IMR-90 (cell line): ENCODE results near the gene RABEP2. TPM values are rescaled to one million over a fixed set of nuclear protein-coding genes. Genes with fewer than 3 reads are reported as not detected.

Source experiments
- ATAC-seq: fragments of 200-7000 bp; cut with Tn5 transposase; 2 replicates; pipeline ENCODE4 v1.9.1; 2020; ENCODE audit warnings: low read depth, mild to moderate bottlenecking, moderate library complexity
- BruUV-seq: library from RNA; stranded (reverse); fragments of 400-500 nt; replicated peaks from 2 replicates; lab custom pipeline; 2021; lab: Mats Ljungman, UMichigan
- CTCF ChIA-PET: fragments of 300-600 bp; formaldehyde crosslinking; extraction: SDS; loops from one replicate; lab custom pipeline; 2021; ENCODE audit warnings: antibody characterized with exemption; lab: Yijun Ruan, JAX
- POLR2A ChIA-PET: fragments of 300-600 bp; sonication (Branson Sonifier 250); formaldehyde crosslinking; loops from one replicate; lab custom pipeline; 2022; ENCODE audit warnings: antibody characterized with exemption; ENCODE audit not compliant: unreplicated experiment; lab: Charles Lee
- DNase-seq: peaks from one replicate; pipeline ENCODE4 v3.0.0; 2013
- H2AFZ ChIP-seq: replicated peaks from 2 replicates; pipeline ENCODE3; 2013; ENCODE audit warnings: low read length, mild to moderate bottlenecking; ENCODE audit not compliant: poor library complexity
- H2AK5ac ChIP-seq: 2 replicates; pipeline ENCODE4 v1.6.1; 2013; ENCODE audit warnings: low read depth, low read length, inconsistent platforms
- H2AK9ac ChIP-seq: replicated peaks from 2 replicates; pipeline ENCODE3; 2013; ENCODE audit warnings: mild to moderate bottlenecking, low read depth, low read length, moderate library complexity; ENCODE audit not compliant: poor library complexity
- H2BK120ac ChIP-seq: 2 replicates; pipeline ENCODE4 v1.6.1; 2013; ENCODE audit warnings: low read depth, low read length, inconsistent platforms
- H2BK15ac ChIP-seq: 3 replicates; pipeline ENCODE4 v1.6.1; 2013; ENCODE audit warnings: low read depth, low read length, inconsistent platforms
- H2BK20ac ChIP-seq: 2 replicates; pipeline ENCODE4 v1.6.1; 2013; ENCODE audit warnings: low read depth, mild to moderate bottlenecking, inconsistent platforms, low read length, moderate library complexity
- H2BK5ac ChIP-seq: 2 replicates; pipeline ENCODE4 v1.6.1; 2013; ENCODE audit warnings: mild to moderate bottlenecking, low read depth, low read length, inconsistent platforms; ENCODE audit not compliant: poor library complexity, severe bottlenecking
- H3K14ac ChIP-seq: replicated peaks from 2 replicates; pipeline ENCODE4 v1.6.1; 2013; ENCODE audit warnings: low read depth, low read length, inconsistent platforms
- H3K18ac ChIP-seq: 2 replicates; pipeline ENCODE4 v1.6.1; 2013; ENCODE audit warnings: low read depth, low read length, control low read depth
- H3K23ac ChIP-seq: 2 replicates; pipeline ENCODE4 v1.6.1; 2013; ENCODE audit warnings: low read depth, low read length, inconsistent platforms
- H3K27ac ChIP-seq: 2 replicates; pipeline ENCODE4 v1.5.1; 2013; ENCODE audit warnings: mild to moderate bottlenecking, control low read depth, low read length; ENCODE audit not compliant: insufficient read depth
- H3K27me3 ChIP-seq: 2 replicates; pipeline ENCODE4 v1.6.1; 2013; ENCODE audit warnings: low read length; ENCODE audit not compliant: control insufficient read depth, insufficient read depth
- H3K36me3 ChIP-seq: 2 replicates; pipeline ENCODE4 v1.6.1; 2013; ENCODE audit warnings: low read length, mixed read lengths; ENCODE audit not compliant: control insufficient read depth, insufficient read depth
- H3K4ac ChIP-seq: 2 replicates; pipeline ENCODE4 v1.6.1; 2013; ENCODE audit warnings: low read depth, low read length, inconsistent platforms
- H3K4me1 ChIP-seq: 2 replicates; pipeline ENCODE4 v1.6.1; 2013; ENCODE audit warnings: low read length, mixed read lengths; ENCODE audit not compliant: control insufficient read depth, insufficient read depth
- H3K4me2 ChIP-seq: 2 replicates; pipeline ENCODE4 v1.6.1; 2013; ENCODE audit warnings: low read depth, mild to moderate bottlenecking, control low read depth, low read length, moderate library complexity
- H3K4me3 ChIP-seq: 2 replicates; pipeline ENCODE4 v1.5.1; 2013; ENCODE audit warnings: low read depth, mild to moderate bottlenecking, control low read depth, low read length, moderate library complexity; ENCODE audit not compliant: insufficient read depth
- H3K56ac ChIP-seq: 2 replicates; pipeline ENCODE4 v1.6.1; 2013; ENCODE audit warnings: low read length, inconsistent platforms; ENCODE audit not compliant: insufficient read depth; ENCODE audit errors: extremely low read depth
- H3K79me1 ChIP-seq, 2 experiments: 2 replicates each; pipeline ENCODE4 v1.6.1; 2013; ENCODE audit warnings: low read length in 2 of 2, inconsistent platforms in 1 of 2, low read depth in 1 of 2
- H3K9ac ChIP-seq: 2 replicates; pipeline ENCODE4 v1.6.1; 2013; ENCODE audit warnings: low read depth, low read length, control low read depth
- H3K9me1 ChIP-seq: 2 replicates; pipeline ENCODE4 v1.6.1; 2013; ENCODE audit warnings: low read length, inconsistent platforms; ENCODE audit not compliant: insufficient read depth
- H3K9me3 ChIP-seq: 2 replicates; pipeline ENCODE4 v1.6.1; 2013; ENCODE audit warnings: low read length; ENCODE audit not compliant: control insufficient read depth, insufficient read depth
- H4K20me1 ChIP-seq: 2 replicates; pipeline ENCODE4 v1.6.1; 2013; ENCODE audit warnings: low read length, inconsistent platforms; ENCODE audit not compliant: insufficient read depth
- H4K5ac ChIP-seq: 2 replicates; pipeline ENCODE4 v1.6.1; 2013; ENCODE audit warnings: mild to moderate bottlenecking, low read depth, low read length, control low read depth
- H4K8ac ChIP-seq, 2 experiments: 2 replicates each; pipeline ENCODE4 v1.6.1; 2013; ENCODE audit warnings: low read depth in 2 of 2, low read length in 2 of 2, control low read depth in 1 of 2, inconsistent platforms in 1 of 2
- H4K91ac ChIP-seq: 2 replicates; pipeline ENCODE4 v1.6.1; 2013; ENCODE audit warnings: low read depth, low read length, inconsistent platforms; ENCODE audit not compliant: insufficient read depth
- BHLHE40 ChIP-seq: fragments of 150-350 bp; IDR thresholded peaks from 2 replicates; pipeline ENCODE4 v1.6.1; 2016; ENCODE audit warnings: mild to moderate bottlenecking, low read depth, low read length
- CEBPB ChIP-seq: IDR thresholded peaks from 2 replicates; pipeline ENCODE4 v1.6.1; 2012; ENCODE audit warnings: low read depth, low read length, improper control_type of control experiment
- CHD1 ChIP-seq: IDR thresholded peaks from 2 replicates; pipeline ENCODE4 v1.6.1; 2012; ENCODE audit warnings: low read depth, low read length, improper control_type of control experiment
- MXI1 ChIP-seq: IDR thresholded peaks from 2 replicates; pipeline ENCODE4 v1.6.1; 2012; ENCODE audit warnings: low read depth, mild to moderate bottlenecking, low read length, moderate library complexity, borderline replicate concordance
- POLR2A ChIP-seq: IDR thresholded peaks from 2 replicates; pipeline ENCODE4 v1.6.1; 2012; ENCODE audit warnings: mild to moderate bottlenecking, low read depth, low read length
- RAD21 ChIP-seq: IDR thresholded peaks from 2 replicates; pipeline ENCODE4 v1.6.1; 2012; ENCODE audit warnings: low read length, improper control_type of control experiment
- SMC3 ChIP-seq: fragments of 150-350 bp; IDR thresholded peaks from 2 replicates; pipeline ENCODE4 v1.6.1; 2016; ENCODE audit warnings: low read depth, mild to moderate bottlenecking, antibody characterized with exemption, low read length, moderate library complexity
- WGBS, 2 experiments: methylation state at CpG; one replicate each; pipeline versions ENCODE4 v1.1.5 to v1.1.7; 2013; ENCODE audit warnings: missing lambda C conversion rate in 2 of 2; ENCODE audit not compliant: insufficient read length in 1 of 2; ENCODE audit errors: extremely low coverage in 2 of 2; 5-methylcytosine and 5-hydroxymethylcytosine counted together
- dilution Hi-C: fragments of 300-500 bp; cut with HindIII; formaldehyde crosslinking; loops from one replicate; pipeline ENCODE4 v1.14.3; 2018; ENCODE audit warnings: low sequenced_read_pairs; ENCODE audit not compliant: unreplicated experiment
- in situ Hi-C: fragments of 300-500 bp; cut with MboI; formaldehyde crosslinking; loops from 3 replicates; pipeline ENCODE4 v1.14.3; 2019; ENCODE audit warnings: low sequenced_read_pairs, inconsistent platforms, mixed read lengths
- intact Hi-C: fragments of 100-400 bp; cut with micrococcal nuclease; formaldehyde crosslinking; loops from 2 replicates; pipeline ENCODE4 v1.10.0; 2022
- polyA plus RNA-seq, 3 experiments: library from polyadenylated mRNA; depleted of rRNA; stranded (reverse); fragments of >200 nt; gene quantifications; 2 replicates each; pipeline ENCODE4 v1.2.3, GENCODE V29; 2012; ENCODE audit warnings: low replicate concordance in 1 of 3
- total RNA-seq: library from RNA; depleted of rRNA; stranded (reverse); fragments of >200 nt; gene quantifications from 2 replicates; pipeline ENCODE4 v1.2.3, GENCODE V29; 2012
- TF ChIP-seq, protein P1 (sequence below): fragments of 150-350 bp; IDR thresholded peaks from 2 replicates; pipeline ENCODE4 v1.6.1; 2017; ENCODE audit warnings: mild to moderate bottlenecking, antibody characterized with exemption, low read length, low read depth
- TF ChIP-seq, protein P2 (sequence below): fragments of 150-350 bp; IDR thresholded peaks from 2 replicates; pipeline ENCODE4 v1.6.1; 2016; ENCODE audit warnings: low read depth, mild to moderate bottlenecking, low read length, moderate library complexity, borderline replicate concordance

RABEP2 gene
- total and polyA plus RNA-seq, 2 of the 4 experiments (the other 2 are of a cell fraction): 12.2 to 20.0 TPM

DNA sequence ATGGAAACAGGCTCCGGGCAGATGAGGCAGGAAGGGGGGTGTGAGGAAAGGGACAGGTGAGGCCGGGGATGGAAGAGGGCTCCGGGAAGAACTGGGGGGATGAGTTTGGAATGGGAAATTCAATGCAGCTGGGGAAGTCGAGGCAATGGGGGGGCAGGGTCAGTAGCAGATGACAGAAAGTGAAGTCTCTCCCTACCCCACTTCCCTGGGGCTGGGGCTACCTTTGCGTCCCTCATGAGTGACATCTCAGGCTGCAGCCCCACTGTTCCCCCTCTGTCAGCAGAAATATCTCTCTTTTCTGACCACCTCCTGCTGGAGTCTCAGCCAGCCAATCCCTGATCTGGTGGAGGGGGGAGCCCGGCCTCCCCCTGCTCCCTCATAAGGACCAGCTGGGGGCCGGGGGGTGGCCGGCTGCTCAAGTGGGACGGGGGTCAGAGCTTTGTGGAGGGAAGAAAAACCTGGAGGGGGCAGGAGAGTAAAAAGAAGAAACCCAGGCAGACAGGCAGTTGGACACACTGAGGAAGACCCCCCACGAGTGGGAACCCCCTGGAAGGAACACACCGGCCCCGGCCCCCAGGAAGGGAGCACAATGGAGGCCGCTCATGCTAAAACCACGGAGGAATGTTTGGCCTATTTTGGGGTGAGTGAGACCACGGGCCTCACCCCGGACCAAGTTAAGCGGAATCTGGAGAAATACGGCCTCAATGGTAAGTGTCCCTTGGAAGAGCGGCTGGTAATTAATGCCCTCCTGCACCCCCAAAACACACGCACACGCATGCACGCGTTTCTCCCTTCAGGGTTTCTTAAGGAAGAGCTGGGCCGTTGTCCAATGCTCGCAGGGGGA, 46.7 kb downstream of the RABEP2 start, which contains the start of gene ATP2A1:
Gene ATP2A1, plus strand, starts transcription at position 406 of the 844 bp plus-strand sequence. Its CDS starts 184 bp downstream, at position 590.
- Histone ChIP-seq H3K9ac (peak within 1 kb of the TSS; percentile 67), H4K91ac (peak within 1 kb of the TSS; percentile 66; the same call in 1 of the 2 replicates), H4K5ac (no peak within 1 kb of the TSS), H3K9me1 (peaks cover 7% of the 10 kb centered on the region; the same call in 1 of the 2 replicates), H4K8ac (peak within 1 kb of the TSS; percentile 79 to 83; a peak in 3 of 4 replicates), H3K18ac (no peak within 1 kb of the TSS), H3K9me3 (no peaks in the 10 kb centered on the region), H3K36me3 (peaks cover 9% of the 10 kb centered on the region), H2BK20ac (no peak within 1 kb of the TSS), H3K14ac (peak within 1 kb of the TSS; percentile 85; the same call in 1 of the 2 replicates), H2AK5ac (peak within 1 kb of the TSS; percentile 46; the same call in 1 of the 2 replicates), H3K23ac (peak within 1 kb of the TSS; percentile 88; the same call in 1 of the 2 replicates), H2BK15ac (no peak within 1 kb of the TSS), H3K4me1 (peaks cover 7% of the 10 kb centered on the region; the same call in 1 of the 2 replicates), H2BK5ac (no peak within 1 kb of the TSS), H3K27me3 (no peaks in the 10 kb centered on the region), H2BK120ac (no peak within 1 kb of the TSS), H4K20me1 (no peaks in the 10 kb centered on the region), H3K4me2 (peak within 1 kb of the TSS; percentile 89), H3K4me3 (peak within 1 kb of the TSS; percentile 71), H3K27ac (peak within 1 kb of the TSS; percentile 28; the same call in 1 of the 2 replicates), H2AFZ (peak within 1 kb of the TSS; percentile 95), H2AK9ac (peak within 1 kb of the TSS; percentile 98), H3K79me1 (peaks cover 4 to 20% of the 10 kb centered on the region in 2 experiments; a peak in 2 of 4 replicates), H3K4ac (peak within 1 kb of the TSS; percentile 18), H3K56ac (no peak within 1 kb of the TSS)
- ChIA-PET CTCF (no interaction called here), POLR2A (no interaction called here)
- intact Hi-C loops (no loop called here), in situ Hi-C loops (loop anchor here (5.0 kb wide), 1 partner anchor 44 kb away; no protein-coding TSS in a partner anchor), dilution Hi-C loops (no loop called here)
- ATAC-seq (no peak), DNase-seq (no peak)
- TF ChIP-seq MXI1: no peak
- TF ChIP-seq, protein P1, sequence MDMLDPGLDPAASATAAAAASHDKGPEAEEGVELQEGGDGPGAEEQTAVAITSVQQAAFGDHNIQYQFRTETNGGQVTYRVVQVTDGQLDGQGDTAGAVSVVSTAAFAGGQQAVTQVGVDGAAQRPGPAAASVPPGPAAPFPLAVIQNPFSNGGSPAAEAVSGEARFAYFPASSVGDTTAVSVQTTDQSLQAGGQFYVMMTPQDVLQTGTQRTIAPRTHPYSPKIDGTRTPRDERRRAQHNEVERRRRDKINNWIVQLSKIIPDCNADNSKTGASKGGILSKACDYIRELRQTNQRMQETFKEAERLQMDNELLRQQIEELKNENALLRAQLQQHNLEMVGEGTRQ: no peak
- no peak for TF ChIP-seq CEBPB
- TF ChIP-seq BHLHE40: no peak
- no peak for TF ChIP-seq RAD21
- no peak for TF ChIP-seq CHD1
- TF ChIP-seq, protein P2, sequence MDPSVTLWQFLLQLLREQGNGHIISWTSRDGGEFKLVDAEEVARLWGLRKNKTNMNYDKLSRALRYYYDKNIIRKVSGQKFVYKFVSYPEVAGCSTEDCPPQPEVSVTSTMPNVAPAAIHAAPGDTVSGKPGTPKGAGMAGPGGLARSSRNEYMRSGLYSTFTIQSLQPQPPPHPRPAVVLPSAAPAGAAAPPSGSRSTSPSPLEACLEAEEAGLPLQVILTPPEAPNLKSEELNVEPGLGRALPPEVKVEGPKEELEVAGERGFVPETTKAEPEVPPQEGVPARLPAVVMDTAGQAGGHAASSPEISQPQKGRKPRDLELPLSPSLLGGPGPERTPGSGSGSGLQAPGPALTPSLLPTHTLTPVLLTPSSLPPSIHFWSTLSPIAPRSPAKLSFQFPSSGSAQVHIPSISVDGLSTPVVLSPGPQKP: no peak
- TF ChIP-seq SMC3: no peak
- no peak for TF ChIP-seq POLR2A
- no TSS peak for BruUV-seq
- 76% methylated on average over 8 of the region's 25 CpGs; no CpG with 5 or more reads in 1 of the 2 experiments for WGBS, 2 experiments
